ENCODE data around the gene CSN2.

DNA sequence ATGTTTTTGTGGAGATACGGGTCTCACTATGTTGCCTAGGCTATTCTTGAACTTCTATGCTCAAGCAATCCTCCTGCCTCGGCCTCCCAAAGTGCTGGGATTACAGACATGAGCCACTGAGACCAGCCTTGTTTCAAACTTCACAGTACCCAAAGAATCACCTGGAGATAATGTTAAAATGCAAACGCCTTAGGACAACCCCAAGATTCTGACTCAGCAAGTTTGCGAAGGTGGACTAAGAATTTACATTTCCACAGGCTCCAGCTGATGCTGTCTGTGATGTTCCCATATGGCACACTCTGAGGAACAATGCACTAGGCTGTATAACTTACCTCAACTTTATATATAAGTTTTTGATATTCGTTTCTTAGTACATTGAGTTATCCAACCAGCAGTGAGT lies 29.3 kb upstream of the CSN2 start:
- TF ChIP-seq, protein P1, sequence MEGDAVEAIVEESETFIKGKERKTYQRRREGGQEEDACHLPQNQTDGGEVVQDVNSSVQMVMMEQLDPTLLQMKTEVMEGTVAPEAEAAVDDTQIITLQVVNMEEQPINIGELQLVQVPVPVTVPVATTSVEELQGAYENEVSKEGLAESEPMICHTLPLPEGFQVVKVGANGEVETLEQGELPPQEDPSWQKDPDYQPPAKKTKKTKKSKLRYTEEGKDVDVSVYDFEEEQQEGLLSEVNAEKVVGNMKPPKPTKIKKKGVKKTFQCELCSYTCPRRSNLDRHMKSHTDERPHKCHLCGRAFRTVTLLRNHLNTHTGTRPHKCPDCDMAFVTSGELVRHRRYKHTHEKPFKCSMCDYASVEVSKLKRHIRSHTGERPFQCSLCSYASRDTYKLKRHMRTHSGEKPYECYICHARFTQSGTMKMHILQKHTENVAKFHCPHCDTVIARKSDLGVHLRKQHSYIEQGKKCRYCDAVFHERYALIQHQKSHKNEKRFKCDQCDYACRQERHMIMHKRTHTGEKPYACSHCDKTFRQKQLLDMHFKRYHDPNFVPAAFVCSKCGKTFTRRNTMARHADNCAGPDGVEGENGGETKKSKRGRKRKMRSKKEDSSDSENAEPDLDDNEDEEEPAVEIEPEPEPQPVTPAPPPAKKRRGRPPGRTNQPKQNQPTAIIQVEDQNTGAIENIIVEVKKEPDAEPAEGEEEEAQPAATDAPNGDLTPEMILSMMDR (IDR thresholded peaks at IDR 0.05; ENCODE audit: poor library complexity, severe bottlenecking), result no peak
- no peak for TF ChIP-seq POLR2AphosphoS5 (IDR thresholded peaks at IDR 0.05)
- no peak for TF ChIP-seq EP300 (conservative IDR thresholded peaks at IDR 0.05; ENCODE audit: poor library complexity, severe bottlenecking)
- TF ChIP-seq, protein P2, sequence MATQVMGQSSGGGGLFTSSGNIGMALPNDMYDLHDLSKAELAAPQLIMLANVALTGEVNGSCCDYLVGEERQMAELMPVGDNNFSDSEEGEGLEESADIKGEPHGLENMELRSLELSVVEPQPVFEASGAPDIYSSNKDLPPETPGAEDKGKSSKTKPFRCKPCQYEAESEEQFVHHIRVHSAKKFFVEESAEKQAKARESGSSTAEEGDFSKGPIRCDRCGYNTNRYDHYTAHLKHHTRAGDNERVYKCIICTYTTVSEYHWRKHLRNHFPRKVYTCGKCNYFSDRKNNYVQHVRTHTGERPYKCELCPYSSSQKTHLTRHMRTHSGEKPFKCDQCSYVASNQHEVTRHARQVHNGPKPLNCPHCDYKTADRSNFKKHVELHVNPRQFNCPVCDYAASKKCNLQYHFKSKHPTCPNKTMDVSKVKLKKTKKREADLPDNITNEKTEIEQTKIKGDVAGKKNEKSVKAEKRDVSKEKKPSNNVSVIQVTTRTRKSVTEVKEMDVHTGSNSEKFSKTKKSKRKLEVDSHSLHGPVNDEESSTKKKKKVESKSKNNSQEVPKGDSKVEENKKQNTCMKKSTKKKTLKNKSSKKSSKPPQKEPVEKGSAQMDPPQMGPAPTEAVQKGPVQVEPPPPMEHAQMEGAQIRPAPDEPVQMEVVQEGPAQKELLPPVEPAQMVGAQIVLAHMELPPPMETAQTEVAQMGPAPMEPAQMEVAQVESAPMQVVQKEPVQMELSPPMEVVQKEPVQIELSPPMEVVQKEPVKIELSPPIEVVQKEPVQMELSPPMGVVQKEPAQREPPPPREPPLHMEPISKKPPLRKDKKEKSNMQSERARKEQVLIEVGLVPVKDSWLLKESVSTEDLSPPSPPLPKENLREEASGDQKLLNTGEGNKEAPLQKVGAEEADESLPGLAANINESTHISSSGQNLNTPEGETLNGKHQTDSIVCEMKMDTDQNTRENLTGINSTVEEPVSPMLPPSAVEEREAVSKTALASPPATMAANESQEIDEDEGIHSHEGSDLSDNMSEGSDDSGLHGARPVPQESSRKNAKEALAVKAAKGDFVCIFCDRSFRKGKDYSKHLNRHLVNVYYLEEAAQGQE (IDR thresholded peaks at IDR 0.05; ENCODE audit: borderline replicate concordance), result no peak
- TF ChIP-seq EZH2 (IDR thresholded peaks at IDR 0.05; ENCODE audit: borderline replicate concordance, insufficient read depth, low read length, poor library complexity, severe bottlenecking), result no peak
- no peak for TF ChIP-seq RAD21 (conservative IDR thresholded peaks at IDR 0.05)
- TF ChIP-seq SMC3 (conservative IDR thresholded peaks at IDR 0.05; ENCODE audit: poor library complexity), result no peak
- no peak for TF ChIP-seq TAF1 (IDR thresholded peaks at IDR 0.05; ENCODE audit: low read depth)
